Inflammatory macrophage treated with lipopolysaccharide for 1 hour (primary cell): ENCODE measurements around the gene RFFL.

ENCODE experiments used
- DNase-seq, 2 donors: peaks; one replicate each; pipeline ENCODE4 v3.0.0-alpha.2; 2020 to 2022

Gene RFFL

DNA sequence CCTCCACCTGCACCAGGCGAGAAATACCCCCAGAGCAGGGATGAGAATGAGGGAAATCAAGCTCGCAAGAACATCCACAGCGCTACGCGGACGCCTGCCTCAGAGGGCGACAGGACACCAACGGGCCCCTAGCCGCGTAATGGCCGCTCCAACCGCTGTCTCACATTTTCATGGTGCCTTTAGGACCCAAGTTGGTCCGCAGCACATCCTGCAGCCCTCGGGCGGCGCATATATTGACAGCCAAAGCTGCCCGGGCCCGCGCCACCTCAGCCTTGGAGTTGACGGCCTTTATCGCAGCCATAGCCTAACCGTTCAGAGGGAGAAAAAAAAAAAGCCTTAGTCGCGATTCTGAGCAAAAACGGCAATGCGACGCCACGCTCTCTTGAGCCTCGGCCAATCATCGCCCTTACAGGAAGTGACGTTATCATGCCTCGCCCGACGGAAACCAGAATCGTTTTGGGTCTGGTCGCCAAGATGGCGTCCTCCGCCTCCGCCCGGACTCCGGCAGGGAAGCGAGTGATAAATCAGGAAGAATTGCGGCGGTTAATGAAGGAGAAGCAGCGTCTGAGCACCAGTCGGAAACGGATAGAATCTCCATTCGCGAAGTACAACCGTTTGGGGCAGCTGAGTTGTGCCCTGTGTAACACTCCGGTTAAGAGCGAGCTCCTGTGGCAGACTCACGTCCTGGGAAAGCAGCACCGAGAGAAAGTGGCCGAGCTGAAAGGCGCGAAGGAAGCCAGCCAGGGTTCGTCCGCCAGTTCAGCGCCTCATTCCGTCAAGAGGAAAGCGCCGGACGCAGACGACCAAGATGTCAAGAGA lies 102.2 kb downstream of the RFFL start, which contains the start of the genes CCT6B and ZNF830:
CCT6B (minus strand) TSS at position 368 of the 819 bp plus-strand sequence; CDS start at position 301, 67 bp downstream.
ZNF830 (plus strand) TSS at position 448 of the 819 bp plus-strand sequence; CDS start at position 475, 27 bp downstream.
- DNase-seq = peak; percentile 93 to 95

- no peak for DNase-seq
Observed at GRCh38 chr17:34958438-34958837, 105.1 kb downstream of the RFFL start.
